IMR-90 (cell line): ENCODE data around the gene FOXF1. TPM values are rescaled to one million over a fixed set of nuclear protein-coding genes. Genes with fewer than 3 reads are reported as not detected.

Experiments used
- ATAC-seq: fragments of 200-7000 bp; cut with Tn5 transposase; 2 replicates; pipeline ENCODE4 v1.9.1; 2020; ENCODE audit warnings: low read depth, mild to moderate bottlenecking, moderate library complexity
- BruUV-seq: library from RNA; stranded (reverse); fragments of 400-500 nt; replicated peaks from 2 replicates; lab custom pipeline; 2021; lab: Mats Ljungman, UMichigan
- CTCF ChIA-PET: fragments of 300-600 bp; formaldehyde crosslinking; extraction: SDS; loops from one replicate; lab custom pipeline; 2021; ENCODE audit warnings: antibody characterized with exemption; lab: Yijun Ruan, JAX
- POLR2A ChIA-PET: fragments of 300-600 bp; sonication (Branson Sonifier 250); formaldehyde crosslinking; loops from one replicate; lab custom pipeline; 2022; ENCODE audit warnings: antibody characterized with exemption; ENCODE audit not compliant: unreplicated experiment; lab: Charles Lee
- DNase-seq: peaks from one replicate; pipeline ENCODE4 v3.0.0; 2013
- H2AFZ ChIP-seq: replicated peaks from 2 replicates; pipeline ENCODE3; 2013; ENCODE audit warnings: low read length, mild to moderate bottlenecking; ENCODE audit not compliant: poor library complexity
- H2AK5ac ChIP-seq: 2 replicates; pipeline ENCODE4 v1.6.1; 2013; ENCODE audit warnings: low read depth, low read length, inconsistent platforms
- H2AK9ac ChIP-seq: replicated peaks from 2 replicates; pipeline ENCODE3; 2013; ENCODE audit warnings: mild to moderate bottlenecking, low read depth, low read length, moderate library complexity; ENCODE audit not compliant: poor library complexity
- H2BK120ac ChIP-seq: 2 replicates; pipeline ENCODE4 v1.6.1; 2013; ENCODE audit warnings: low read depth, low read length, inconsistent platforms
- H2BK15ac ChIP-seq: 3 replicates; pipeline ENCODE4 v1.6.1; 2013; ENCODE audit warnings: low read depth, low read length, inconsistent platforms
- H2BK20ac ChIP-seq: 2 replicates; pipeline ENCODE4 v1.6.1; 2013; ENCODE audit warnings: low read depth, mild to moderate bottlenecking, inconsistent platforms, low read length, moderate library complexity
- H2BK5ac ChIP-seq: 2 replicates; pipeline ENCODE4 v1.6.1; 2013; ENCODE audit warnings: mild to moderate bottlenecking, low read depth, low read length, inconsistent platforms; ENCODE audit not compliant: poor library complexity, severe bottlenecking
- H3K14ac ChIP-seq: replicated peaks from 2 replicates; pipeline ENCODE4 v1.6.1; 2013; ENCODE audit warnings: low read depth, low read length, inconsistent platforms
- H3K18ac ChIP-seq: 2 replicates; pipeline ENCODE4 v1.6.1; 2013; ENCODE audit warnings: low read depth, low read length, control low read depth
- H3K23ac ChIP-seq: 2 replicates; pipeline ENCODE4 v1.6.1; 2013; ENCODE audit warnings: low read depth, low read length, inconsistent platforms
- H3K27ac ChIP-seq: 2 replicates; pipeline ENCODE4 v1.5.1; 2013; ENCODE audit warnings: mild to moderate bottlenecking, control low read depth, low read length; ENCODE audit not compliant: insufficient read depth
- H3K27me3 ChIP-seq: 2 replicates; pipeline ENCODE4 v1.6.1; 2013; ENCODE audit warnings: low read length; ENCODE audit not compliant: control insufficient read depth, insufficient read depth
- H3K36me3 ChIP-seq: 2 replicates; pipeline ENCODE4 v1.6.1; 2013; ENCODE audit warnings: low read length, mixed read lengths; ENCODE audit not compliant: control insufficient read depth, insufficient read depth
- H3K4ac ChIP-seq: 2 replicates; pipeline ENCODE4 v1.6.1; 2013; ENCODE audit warnings: low read depth, low read length, inconsistent platforms
- H3K4me1 ChIP-seq: 2 replicates; pipeline ENCODE4 v1.6.1; 2013; ENCODE audit warnings: low read length, mixed read lengths; ENCODE audit not compliant: control insufficient read depth, insufficient read depth
- H3K4me2 ChIP-seq: 2 replicates; pipeline ENCODE4 v1.6.1; 2013; ENCODE audit warnings: low read depth, mild to moderate bottlenecking, control low read depth, low read length, moderate library complexity
- H3K4me3 ChIP-seq: 2 replicates; pipeline ENCODE4 v1.5.1; 2013; ENCODE audit warnings: low read depth, mild to moderate bottlenecking, control low read depth, low read length, moderate library complexity; ENCODE audit not compliant: insufficient read depth
- H3K56ac ChIP-seq: 2 replicates; pipeline ENCODE4 v1.6.1; 2013; ENCODE audit warnings: low read length, inconsistent platforms; ENCODE audit not compliant: insufficient read depth; ENCODE audit errors: extremely low read depth
- H3K79me1 ChIP-seq, 2 experiments: 2 replicates each; pipeline ENCODE4 v1.6.1; 2013; ENCODE audit warnings: low read length in 2 of 2, inconsistent platforms in 1 of 2, low read depth in 1 of 2
- H3K9ac ChIP-seq: 2 replicates; pipeline ENCODE4 v1.6.1; 2013; ENCODE audit warnings: low read depth, low read length, control low read depth
- H3K9me1 ChIP-seq: 2 replicates; pipeline ENCODE4 v1.6.1; 2013; ENCODE audit warnings: low read length, inconsistent platforms; ENCODE audit not compliant: insufficient read depth
- H3K9me3 ChIP-seq: 2 replicates; pipeline ENCODE4 v1.6.1; 2013; ENCODE audit warnings: low read length; ENCODE audit not compliant: control insufficient read depth, insufficient read depth
- H4K20me1 ChIP-seq: 2 replicates; pipeline ENCODE4 v1.6.1; 2013; ENCODE audit warnings: low read length, inconsistent platforms; ENCODE audit not compliant: insufficient read depth
- H4K5ac ChIP-seq: 2 replicates; pipeline ENCODE4 v1.6.1; 2013; ENCODE audit warnings: mild to moderate bottlenecking, low read depth, low read length, control low read depth
- H4K8ac ChIP-seq, 2 experiments: 2 replicates each; pipeline ENCODE4 v1.6.1; 2013; ENCODE audit warnings: low read depth in 2 of 2, low read length in 2 of 2, control low read depth in 1 of 2, inconsistent platforms in 1 of 2
- H4K91ac ChIP-seq: 2 replicates; pipeline ENCODE4 v1.6.1; 2013; ENCODE audit warnings: low read depth, low read length, inconsistent platforms; ENCODE audit not compliant: insufficient read depth
- BHLHE40 ChIP-seq: fragments of 150-350 bp; IDR thresholded peaks from 2 replicates; pipeline ENCODE4 v1.6.1; 2016; ENCODE audit warnings: mild to moderate bottlenecking, low read depth, low read length
- CEBPB ChIP-seq: IDR thresholded peaks from 2 replicates; pipeline ENCODE4 v1.6.1; 2012; ENCODE audit warnings: low read depth, low read length, improper control_type of control experiment
- CHD1 ChIP-seq: IDR thresholded peaks from 2 replicates; pipeline ENCODE4 v1.6.1; 2012; ENCODE audit warnings: low read depth, low read length, improper control_type of control experiment
- CTCF ChIP-seq: conservative IDR thresholded peaks from 2 replicates; pipeline ENCODE4 v1.5.1; 2012; ENCODE audit warnings: mild to moderate bottlenecking, low read depth, low read length, improper control_type of control experiment
- FOS ChIP-seq: fragments of 150-350 bp; IDR thresholded peaks from 2 replicates; pipeline ENCODE4 v1.6.1; 2016; ENCODE audit warnings: low read depth, low read length
- MAFK ChIP-seq: IDR thresholded peaks from 2 replicates; pipeline ENCODE4 v1.6.1; 2012; ENCODE audit warnings: low read depth, low read length, improper control_type of control experiment
- MAZ ChIP-seq: IDR thresholded peaks from 2 replicates; pipeline ENCODE4 v1.6.1; 2012; ENCODE audit warnings: low read depth, mild to moderate bottlenecking, low read length, improper control_type of control experiment, moderate library complexity, borderline replicate concordance
- MXI1 ChIP-seq: IDR thresholded peaks from 2 replicates; pipeline ENCODE4 v1.6.1; 2012; ENCODE audit warnings: low read depth, mild to moderate bottlenecking, low read length, moderate library complexity, borderline replicate concordance
- NFE2L2 ChIP-seq: fragments of 150-350 bp; IDR thresholded peaks from 2 replicates; pipeline ENCODE4 v1.6.1; 2016; ENCODE audit warnings: low read depth, mild to moderate bottlenecking, low read length
- POLR2A ChIP-seq: IDR thresholded peaks from 2 replicates; pipeline ENCODE4 v1.6.1; 2012; ENCODE audit warnings: mild to moderate bottlenecking, low read depth, low read length
- RAD21 ChIP-seq: IDR thresholded peaks from 2 replicates; pipeline ENCODE4 v1.6.1; 2012; ENCODE audit warnings: low read length, improper control_type of control experiment
- RCOR1 ChIP-seq: IDR thresholded peaks from 2 replicates; pipeline ENCODE4 v1.6.1; 2012; ENCODE audit warnings: mild to moderate bottlenecking, low read length, improper control_type of control experiment; ENCODE audit not compliant: insufficient replicate concordance
- RFX5 ChIP-seq: IDR thresholded peaks from 2 replicates; pipeline ENCODE4 v1.8.0; 2012; ENCODE audit warnings: low read depth, mild to moderate bottlenecking, low read length, moderate library complexity
- SMC3 ChIP-seq: fragments of 150-350 bp; IDR thresholded peaks from 2 replicates; pipeline ENCODE4 v1.6.1; 2016; ENCODE audit warnings: low read depth, mild to moderate bottlenecking, antibody characterized with exemption, low read length, moderate library complexity
- USF2 ChIP-seq: fragments of 150-350 bp; IDR thresholded peaks from 2 replicates; pipeline ENCODE4 v1.6.1; 2017; ENCODE audit warnings: mild to moderate bottlenecking, antibody characterized with exemption, low read length, low read depth
- WGBS, 2 experiments: methylation state at CpG; one replicate each; pipeline versions ENCODE4 v1.1.5 to v1.1.7; 2013; ENCODE audit warnings: missing lambda C conversion rate in 2 of 2; ENCODE audit not compliant: insufficient read length in 1 of 2; ENCODE audit errors: extremely low coverage in 2 of 2; 5-methylcytosine and 5-hydroxymethylcytosine counted together
- dilution Hi-C: fragments of 300-500 bp; cut with HindIII; formaldehyde crosslinking; loops from one replicate; pipeline ENCODE4 v1.14.3; 2018; ENCODE audit warnings: low sequenced_read_pairs; ENCODE audit not compliant: unreplicated experiment
- in situ Hi-C: fragments of 300-500 bp; cut with MboI; formaldehyde crosslinking; loops from 3 replicates; pipeline ENCODE4 v1.14.3; 2019; ENCODE audit warnings: low sequenced_read_pairs, inconsistent platforms, mixed read lengths
- intact Hi-C: fragments of 100-400 bp; cut with micrococcal nuclease; formaldehyde crosslinking; loops from 2 replicates; pipeline ENCODE4 v1.10.0; 2022
- polyA plus RNA-seq, 3 experiments: library from polyadenylated mRNA; depleted of rRNA; stranded (reverse); fragments of >200 nt; gene quantifications; 2 replicates each; pipeline ENCODE4 v1.2.3, GENCODE V29; 2012; ENCODE audit warnings: low replicate concordance in 1 of 3
- total RNA-seq: library from RNA; depleted of rRNA; stranded (reverse); fragments of >200 nt; gene quantifications from 2 replicates; pipeline ENCODE4 v1.2.3, GENCODE V29; 2012

FOXF1 gene
- total and polyA plus RNA-seq, 2 of the 4 experiments (the other 2 are of a cell fraction): 2.7 to 33.0 TPM

GRCh38 chr16:86517652-86518258 lies 7.4 kb downstream of the FOXF1 start:
- Histone ChIP-seq H3K23ac (peak overlapping the region; percentile 85), H3K4me3 (no peak overlapping the region), H3K36me3 (peaks cover 48% of the 10 kb centered on the region), H2BK120ac (peak overlapping the region; percentile 86), H3K79me1 (peaks cover 0 to 39% of the 10 kb centered on the region in 2 experiments; a peak in 2 of 4 replicates), H3K27ac (peak overlapping the region; percentile 98), H3K56ac (peak overlapping the region; percentile 99), H2BK15ac (peak overlapping the region; percentile 85; the same call in 1 of the 3 replicates), H4K91ac (peak overlapping the region; percentile 71), H3K4ac (peak overlapping the region; percentile 97), H3K4me1 (peaks cover 14% of the 10 kb centered on the region), H3K4me2 (peak overlapping the region; percentile 61), H2BK20ac (0 out of 2 replicates have a peak overlapping the region, but pooled peaks have one; percentile 17), H4K8ac (peak overlapping the region; percentile 82 to 91), H3K27me3 (no peaks in the 10 kb centered on the region), H3K14ac (peak overlapping the region; percentile 94), H2AK5ac (peak overlapping the region; percentile 73), H4K20me1 (peaks cover 46% of the 10 kb centered on the region), H2AK9ac (peak overlapping the region; percentile 89), H3K18ac (peak overlapping the region; percentile 59), H3K9ac (peak overlapping the region; percentile 100), H3K9me1 (peaks cover 5% of the 10 kb centered on the region), H4K5ac (peak overlapping the region; percentile 73; the same call in 1 of the 2 replicates), H2BK5ac (peak overlapping the region; percentile 97), H3K9me3 (no peaks in the 10 kb centered on the region), H2AFZ (peak overlapping the region; percentile 58)
- intact Hi-C loops: loop anchor here (1.0 kb wide), 1 partner anchor 696 kb away; no protein-coding TSS in a partner anchor
- ATAC-seq (peak; percentile 47), DNase-seq (peak; percentile 88)
- ChIA-PET POLR2A (interaction anchor here (0.6 to 1.4 kb wide), 8 partner anchors 9 to 317 kb away, joined by 3 to 7 read pairs (median 4); no protein-coding TSS in a partner anchor), CTCF (interaction anchor here (1.1 to 1.7 kb wide), 4 partner anchors 265 to 474 kb away, joined by 3 to 11 read pairs (median 4); no protein-coding TSS in a partner anchor)
- no TSS peak for BruUV-seq
- dilution Hi-C loops: no loop called here
- 37% methylated on average over 7 of the region's 17 CpGs; no CpG with 5 or more reads in 1 of the 2 experiments for WGBS, 2 experiments
- in situ Hi-C loops: loop anchor here (5.0 kb wide), 2 partner anchors 445 to 695 kb away; no protein-coding TSS in a partner anchor
- no peak for TF ChIP-seq BHLHE40
- peak; percentile 96 for TF ChIP-seq MXI1
- TF ChIP-seq SMC3: peak; percentile 64
- TF ChIP-seq CEBPB: no peak
- TF ChIP-seq POLR2A: peak; percentile 78
- TF ChIP-seq FOS: no peak
- no peak for TF ChIP-seq RCOR1
- TF ChIP-seq RAD21: peak; percentile 90
- TF ChIP-seq CHD1: no peak
- 0 out of 2 replicates have a peak, but pooled peaks have one; percentile 54 for TF ChIP-seq MAZ
- no peak for TF ChIP-seq MAFK
- TF ChIP-seq RFX5: no peak
- no peak for TF ChIP-seq NFE2L2
- TF ChIP-seq USF2: peak; percentile 80
- peak; percentile 90 for TF ChIP-seq CTCF
